Mesendoderm (in vitro differentiated cells): ENCODE results near the gene KCNRG.

ENCODE experiments used
- DNase-seq: peaks from one replicate; pipeline ENCODE4 v3.0.0; 2013
- H2AK5ac ChIP-seq: 2 replicates; pipeline ENCODE4 v1.6.1; 2013; ENCODE audit warnings: low read length, inconsistent platforms
- H2BK120ac ChIP-seq: 2 replicates; pipeline ENCODE4 v1.6.1; 2013; ENCODE audit warnings: low read depth, mild to moderate bottlenecking, low read length, moderate library complexity, mixed read lengths
- H2BK15ac ChIP-seq: replicated peaks from 2 replicates; pipeline ENCODE4 v1.6.1; 2013; ENCODE audit warnings: low read depth, mild to moderate bottlenecking, moderate library complexity
- H2BK5ac ChIP-seq: 2 replicates; pipeline ENCODE4 v1.6.1; 2013; ENCODE audit warnings: low read length, inconsistent platforms
- H3K18ac ChIP-seq: 2 replicates; pipeline ENCODE4 v1.6.1; 2013; ENCODE audit warnings: mild to moderate bottlenecking, low read length, mixed read lengths
- H3K23ac ChIP-seq: one replicate; pipeline ENCODE4 v1.6.1; 2013; ENCODE audit warnings: low read length
- H3K27ac ChIP-seq: 2 replicates; pipeline ENCODE4 v1.5.1; 2013; ENCODE audit warnings: low read depth, mild to moderate bottlenecking, inconsistent platforms, low read length, moderate library complexity
- H3K27me3 ChIP-seq: 2 replicates; pipeline ENCODE4 v1.6.1; 2013; ENCODE audit warnings: low read length, control low read depth, mild to moderate bottlenecking, inconsistent platforms; ENCODE audit not compliant: insufficient read depth, poor library complexity
- H3K36me3 ChIP-seq: 2 replicates; pipeline ENCODE4 v1.6.1; 2013; ENCODE audit warnings: low read length, inconsistent platforms; ENCODE audit not compliant: control insufficient read depth, insufficient read depth
- H3K4ac ChIP-seq: one replicate; pipeline ENCODE4 v1.6.1; 2013; ENCODE audit warnings: low read depth, mild to moderate bottlenecking, low read length, moderate library complexity
- H3K4me1 ChIP-seq: 2 replicates; pipeline ENCODE4 v1.6.1; 2013; ENCODE audit warnings: low read depth, low read length, inconsistent platforms; ENCODE audit not compliant: control insufficient read depth
- H3K4me2 ChIP-seq: 2 replicates; pipeline ENCODE4 v1.6.1; 2013; ENCODE audit warnings: low read length
- H3K4me3 ChIP-seq: 2 replicates; pipeline ENCODE4 v1.5.1; 2013; ENCODE audit warnings: mild to moderate bottlenecking, low read length
- H3K56ac ChIP-seq: one replicate; pipeline ENCODE4 v1.6.1; 2013; ENCODE audit warnings: low read length
- H3K79me1 ChIP-seq: 2 replicates; pipeline ENCODE4 v1.6.1; 2013; ENCODE audit warnings: low read length, inconsistent platforms
- H3K79me2 ChIP-seq: 2 replicates; pipeline ENCODE4 v1.6.1; 2013; ENCODE audit warnings: mild to moderate bottlenecking, low read length; ENCODE audit not compliant: control insufficient read depth, insufficient read depth
- H3K9ac ChIP-seq: 2 replicates; pipeline ENCODE4 v1.6.1; 2013; ENCODE audit warnings: low read length, inconsistent platforms
- H4K5ac ChIP-seq: one replicate; pipeline ENCODE4 v1.6.1; 2013; ENCODE audit warnings: low read length
- H4K8ac ChIP-seq: one replicate; pipeline ENCODE4 v1.6.1; 2013; ENCODE audit warnings: low read depth, mild to moderate bottlenecking, control low read depth, low read length, moderate library complexity
- WGBS: extraction: QIAGEN DNeasy Blood & Tissue Kit; methylation state at CpG from one replicate; pipeline ENCODE4 v1.1.7; 2013; ENCODE audit warnings: low lambda C conversion rate, missing lambda C conversion rate; ENCODE audit not compliant: insufficient coverage; ENCODE audit errors: extremely low coverage; 5-methylcytosine and 5-hydroxymethylcytosine counted together

KCNRG gene

DNA sequence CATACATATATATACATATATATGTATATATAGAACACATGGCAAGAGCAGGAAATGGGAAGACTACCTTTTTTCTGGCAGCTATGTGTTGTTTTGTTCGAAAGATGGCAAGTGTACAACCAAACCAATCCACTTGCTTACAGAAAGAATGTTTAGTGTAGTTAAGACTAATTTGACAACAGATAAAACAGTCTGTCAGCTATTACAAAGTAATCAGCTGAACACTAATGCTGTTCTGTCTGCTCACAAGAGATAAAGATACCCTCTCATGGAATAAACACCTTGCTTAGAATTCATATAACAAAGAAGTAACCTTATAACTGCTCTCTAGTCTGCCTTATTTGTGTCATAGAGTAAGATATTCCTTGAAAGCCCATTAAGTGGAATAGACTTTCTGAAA lies 858 bp upstream of the KCNRG start:
- Histone ChIP-seq H3K4me2 (no peak overlapping the region), H3K79me2 (peaks cover 1% of the 10 kb centered on the region), H4K8ac (no peak overlapping the region), H3K27ac (no peak overlapping the region), H3K56ac (no peak overlapping the region), H3K27me3 (no peaks in the 10 kb centered on the region), H3K9ac (no peak overlapping the region), H3K18ac (no peak overlapping the region), H3K4me1 (peaks cover 5% of the 10 kb centered on the region), H2AK5ac (no peak overlapping the region), H3K4ac (no peak overlapping the region), H3K4me3 (no peak overlapping the region), H2BK5ac (no peak overlapping the region), H4K5ac (no peak overlapping the region), H3K23ac (no peak overlapping the region), H2BK15ac (no peak overlapping the region), H2BK120ac (no peak overlapping the region), H3K79me1 (peaks cover 6% of the 10 kb centered on the region), H3K36me3 (peaks cover 5% of the 10 kb centered on the region)
- no CpG with 5 or more reads among the region's 1 CpG for WGBS
- peak; percentile 52 for DNase-seq

DNA sequence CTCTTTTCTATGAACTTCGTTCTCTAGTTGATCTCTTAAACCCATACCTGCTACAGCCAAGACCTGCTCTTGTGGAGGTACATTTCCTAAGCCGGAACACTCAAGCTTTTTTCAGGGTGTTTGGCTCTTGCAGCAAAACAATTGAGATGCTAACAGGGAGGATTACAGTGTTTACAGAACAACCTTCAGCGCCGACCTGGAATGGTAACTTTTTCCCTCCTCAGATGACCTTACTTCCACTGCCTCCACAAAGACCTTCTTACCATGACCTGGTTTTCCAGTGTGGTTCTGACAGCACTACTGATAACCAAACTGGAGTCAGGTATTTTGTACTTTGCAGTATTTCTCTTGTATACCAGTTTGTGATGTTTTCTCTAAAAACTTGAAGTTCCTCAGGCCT lies 506 bp downstream of the KCNRG start:
- H3K4me3 ChIP-seq, result no peak overlapping the region
- H3K79me1 ChIP-seq, result peaks cover 6% of the 10 kb centered on the region
- no peak overlapping the region for H3K9ac ChIP-seq
- H4K5ac ChIP-seq, result no peak overlapping the region
- H2BK120ac ChIP-seq, result no peak overlapping the region
- no CpG with 5 or more reads among the region's 4 CpGs for WGBS
- no peak overlapping the region for H3K56ac ChIP-seq
- peak; percentile 40 for DNase-seq
- no peak overlapping the region for H3K27ac ChIP-seq
- no peaks in the 10 kb centered on the region for H3K27me3 ChIP-seq
- peaks cover 5% of the 10 kb centered on the region for H3K4me1 ChIP-seq
- H3K36me3 ChIP-seq, result peaks cover 5% of the 10 kb centered on the region
- no peak overlapping the region for H2AK5ac ChIP-seq
- H3K23ac ChIP-seq, result no peak overlapping the region
- peaks cover under 1% of the 10 kb centered on the region for H3K79me2 ChIP-seq
- no peak overlapping the region for H3K18ac ChIP-seq
- H2BK15ac ChIP-seq, result no peak overlapping the region
- no peak overlapping the region for H3K4ac ChIP-seq
- H4K8ac ChIP-seq, result no peak overlapping the region
- H2BK5ac ChIP-seq, result no peak overlapping the region
- H3K4me2 ChIP-seq, result no peak overlapping the region

DNA sequence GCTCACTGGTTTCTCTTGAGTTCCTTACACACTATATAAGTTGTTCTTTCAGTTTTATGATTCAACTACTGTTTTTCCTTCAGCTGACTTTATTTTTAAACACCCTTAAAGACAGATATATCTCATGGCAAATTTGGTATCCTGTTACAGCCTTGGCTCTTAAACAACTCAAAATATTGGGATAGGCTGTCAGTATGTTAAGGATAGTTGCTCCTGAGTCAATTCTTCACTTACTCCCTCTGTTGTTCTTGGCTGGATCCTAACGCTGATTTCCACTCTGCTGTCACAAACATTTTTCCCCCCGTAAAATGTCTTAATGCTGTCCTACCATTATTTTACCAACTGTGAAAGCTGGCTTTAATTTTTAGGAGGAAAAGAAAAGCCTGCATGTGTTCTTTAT lies 1.2 kb downstream of the KCNRG start:
- no peak overlapping the region for H4K5ac ChIP-seq
- no peaks in the 10 kb centered on the region for H3K27me3 ChIP-seq
- H4K8ac ChIP-seq, result no peak overlapping the region
- no peak overlapping the region for H2AK5ac ChIP-seq
- no peak overlapping the region for H3K4ac ChIP-seq
- WGBS, result no CpG with 5 or more reads among the region's 2 CpGs
- H3K79me1 ChIP-seq, result peaks cover 3% of the 10 kb centered on the region
- no peak overlapping the region for H2BK120ac ChIP-seq
- no peak overlapping the region for H2BK5ac ChIP-seq
- no peak overlapping the region for H3K56ac ChIP-seq
- H3K4me1 ChIP-seq, result peaks cover 5% of the 10 kb centered on the region
- no peaks in the 10 kb centered on the region for H3K79me2 ChIP-seq
- no peak overlapping the region for H3K9ac ChIP-seq
- no peak overlapping the region for H3K27ac ChIP-seq
- no peak overlapping the region for H3K18ac ChIP-seq
- H2BK15ac ChIP-seq, result no peak overlapping the region
- no peak overlapping the region for H3K4me3 ChIP-seq
- peaks cover 5% of the 10 kb centered on the region for H3K36me3 ChIP-seq
- DNase-seq, result no peak
- H3K4me2 ChIP-seq, result no peak overlapping the region
- no peak overlapping the region for H3K23ac ChIP-seq

DNA sequence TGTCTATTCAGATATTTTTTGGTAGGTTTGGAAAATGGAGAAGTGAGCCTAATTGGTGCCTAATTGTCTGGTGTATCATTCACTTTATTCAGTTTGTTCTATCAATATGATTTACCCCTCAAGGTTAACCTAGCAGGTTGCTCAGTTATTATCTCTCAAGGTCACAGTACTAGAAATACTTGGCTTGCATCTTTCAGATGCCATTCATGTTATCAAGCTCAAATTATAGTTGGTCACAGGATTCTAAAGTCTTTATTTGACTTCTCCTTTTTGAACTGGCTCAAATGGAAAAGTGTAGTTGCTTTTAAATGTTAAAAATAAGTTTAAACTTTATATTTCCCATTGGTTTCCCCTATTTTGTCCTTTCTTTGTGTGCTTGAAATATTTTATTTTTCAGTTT lies 2.6 kb downstream of the KCNRG start:
- H3K79me2 ChIP-seq, result no peaks in the 10 kb centered on the region
- H4K8ac ChIP-seq, result no peak overlapping the region
- H3K4me3 ChIP-seq, result no peak overlapping the region
- no peak overlapping the region for H3K18ac ChIP-seq
- H4K5ac ChIP-seq, result no peak overlapping the region
- H3K4me1 ChIP-seq, result peaks cover 5% of the 10 kb centered on the region
- H2BK120ac ChIP-seq, result no peak overlapping the region
- H3K79me1 ChIP-seq, result no peaks in the 10 kb centered on the region
- DNase-seq, result no peak
- H3K9ac ChIP-seq, result no peak overlapping the region
- H3K56ac ChIP-seq, result no peak overlapping the region
- no peaks in the 10 kb centered on the region for H3K27me3 ChIP-seq
- H3K23ac ChIP-seq, result no peak overlapping the region
- H2AK5ac ChIP-seq, result no peak overlapping the region
- H2BK5ac ChIP-seq, result no peak overlapping the region
- H3K4ac ChIP-seq, result no peak overlapping the region
- no peak overlapping the region for H3K4me2 ChIP-seq
- H3K27ac ChIP-seq, result no peak overlapping the region
- H3K36me3 ChIP-seq, result no peaks in the 10 kb centered on the region
- no peak overlapping the region for H2BK15ac ChIP-seq

DNA sequence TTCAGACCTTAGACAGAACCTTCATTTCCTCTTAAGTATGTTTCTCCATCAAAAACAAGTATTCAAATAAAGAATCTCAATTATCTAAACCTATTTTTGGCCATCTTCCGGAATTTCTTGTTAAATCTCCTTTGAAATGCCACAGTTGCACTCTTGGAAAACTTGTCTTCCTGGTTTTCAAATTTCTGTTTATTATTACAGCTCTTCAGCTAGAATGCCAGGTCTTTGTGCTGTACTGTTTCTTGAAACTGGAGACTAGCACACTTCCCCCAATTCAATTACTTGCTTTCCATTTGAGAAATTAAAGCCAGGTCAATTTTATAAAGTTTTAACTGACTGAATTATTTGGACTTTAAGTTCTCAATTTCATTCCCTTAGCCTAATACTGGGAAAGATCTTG lies 10.2 kb downstream of the KCNRG start:
- Histone ChIP-seq H4K8ac (no peak overlapping the region), H3K4me1 (no peaks in the 10 kb centered on the region), H3K27ac (no peak overlapping the region), H3K9ac (no peak overlapping the region), H3K4me3 (no peak overlapping the region), H3K36me3 (no peaks in the 10 kb centered on the region), H3K18ac (no peak overlapping the region), H3K4me2 (no peak overlapping the region), H2AK5ac (no peak overlapping the region), H3K56ac (no peak overlapping the region), H3K4ac (no peak overlapping the region), H2BK120ac (no peak overlapping the region), H3K23ac (no peak overlapping the region), H2BK15ac (no peak overlapping the region), H3K79me1 (no peaks in the 10 kb centered on the region), H2BK5ac (no peak overlapping the region), H4K5ac (no peak overlapping the region), H3K27me3 (no peaks in the 10 kb centered on the region), H3K79me2 (no peaks in the 10 kb centered on the region)
- no CpG with 5 or more reads among the region's 1 CpG for WGBS
- DNase-seq, result no peak

DNA sequence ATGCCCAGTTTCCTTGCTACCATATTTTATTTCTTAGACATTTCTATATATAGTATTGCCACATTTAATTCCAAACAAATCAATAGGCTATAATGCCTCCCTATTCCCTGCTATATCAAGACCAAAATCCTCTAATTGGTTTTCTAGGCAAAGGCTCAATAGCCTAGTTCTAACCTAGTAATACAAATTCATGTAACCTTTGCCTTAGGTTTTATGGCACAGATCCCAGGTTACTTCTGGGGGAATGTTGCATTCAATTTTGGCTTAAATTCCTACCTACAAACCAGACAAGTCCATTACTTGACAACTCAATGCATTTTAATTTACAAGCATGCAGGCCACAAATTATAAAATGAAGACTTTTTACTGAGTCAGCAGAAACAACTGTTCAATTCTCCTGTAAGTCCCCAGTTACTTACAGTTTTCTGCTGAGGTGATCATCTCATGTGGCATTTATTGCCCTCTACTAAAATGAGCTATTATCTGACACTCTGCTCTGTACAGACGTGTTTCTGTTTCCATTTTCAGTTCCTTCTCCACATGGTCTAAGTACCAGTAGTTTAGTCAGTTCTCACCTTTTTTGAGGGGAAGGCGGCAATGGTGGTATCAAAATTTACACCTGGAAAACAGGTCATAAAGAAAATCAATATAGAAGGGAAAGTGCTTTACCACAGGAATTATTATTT lies 11.7 kb downstream of the KCNRG start:
- Histone ChIP-seq H3K18ac (no peak overlapping the region), H3K4me3 (no peak overlapping the region), H4K5ac (no peak overlapping the region), H3K56ac (no peak overlapping the region), H2BK15ac (no peak overlapping the region), H3K23ac (no peak overlapping the region), H3K4ac (no peak overlapping the region), H3K36me3 (no peaks in the 10 kb centered on the region), H2AK5ac (no peak overlapping the region), H3K79me2 (no peaks in the 10 kb centered on the region), H3K27me3 (no peaks in the 10 kb centered on the region), H4K8ac (no peak overlapping the region), H2BK5ac (no peak overlapping the region), H3K4me2 (no peak overlapping the region), H3K79me1 (no peaks in the 10 kb centered on the region), H2BK120ac (no peak overlapping the region), H3K4me1 (no peaks in the 10 kb centered on the region), H3K27ac (no peak overlapping the region), H3K9ac (no peak overlapping the region)
- WGBS, result no CpG with 5 or more reads among the region's 2 CpGs
- DNase-seq, result no peak
